22Rv1 (cell line): Measurements from ENCODE around the gene U2SURP.

Experiments
- ZFX ChIP-seq: fragments of 450-650 bp; IDR thresholded peaks from 2 replicates; pipeline ENCODE4 v1.6.1; 2017; ENCODE audit warnings: antibody characterized with exemption, borderline replicate concordance
- TF ChIP-seq, protein P1 (sequence below): fragments of 450-650 bp; IDR thresholded peaks from 2 replicates; pipeline ENCODE4 v1.5.1; 2017; ENCODE audit warnings: mild to moderate bottlenecking

GRCh38 chr3:143002727-143003126 lies 1.4 kb downstream of the U2SURP start:
- TF ChIP-seq, protein P1, sequence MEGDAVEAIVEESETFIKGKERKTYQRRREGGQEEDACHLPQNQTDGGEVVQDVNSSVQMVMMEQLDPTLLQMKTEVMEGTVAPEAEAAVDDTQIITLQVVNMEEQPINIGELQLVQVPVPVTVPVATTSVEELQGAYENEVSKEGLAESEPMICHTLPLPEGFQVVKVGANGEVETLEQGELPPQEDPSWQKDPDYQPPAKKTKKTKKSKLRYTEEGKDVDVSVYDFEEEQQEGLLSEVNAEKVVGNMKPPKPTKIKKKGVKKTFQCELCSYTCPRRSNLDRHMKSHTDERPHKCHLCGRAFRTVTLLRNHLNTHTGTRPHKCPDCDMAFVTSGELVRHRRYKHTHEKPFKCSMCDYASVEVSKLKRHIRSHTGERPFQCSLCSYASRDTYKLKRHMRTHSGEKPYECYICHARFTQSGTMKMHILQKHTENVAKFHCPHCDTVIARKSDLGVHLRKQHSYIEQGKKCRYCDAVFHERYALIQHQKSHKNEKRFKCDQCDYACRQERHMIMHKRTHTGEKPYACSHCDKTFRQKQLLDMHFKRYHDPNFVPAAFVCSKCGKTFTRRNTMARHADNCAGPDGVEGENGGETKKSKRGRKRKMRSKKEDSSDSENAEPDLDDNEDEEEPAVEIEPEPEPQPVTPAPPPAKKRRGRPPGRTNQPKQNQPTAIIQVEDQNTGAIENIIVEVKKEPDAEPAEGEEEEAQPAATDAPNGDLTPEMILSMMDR = no peak
- no peak for TF ChIP-seq ZFX
